OCI-LY3 (cell line): Measurements from ENCODE around the gene ATOSA.

Experiments
- EZH2phosphoT487 ChIP-seq: fragments of 200-600 bp; shearing (Covaris generic); IDR thresholded peaks from 2 replicates; pipeline ENCODE4 v1.6.1; 2018; ENCODE audit warnings: antibody characterized with exemption, mixed run types, low read depth
- TF ChIP-seq, protein P1 (sequence below): fragments of 200-600, 300-600 bp; sonication (generic); IDR thresholded peaks from 2 replicates; pipeline ENCODE4 v1.5.1; 2014; ENCODE audit warnings: antibody characterized with exemption, low read length, low read depth

DNA sequence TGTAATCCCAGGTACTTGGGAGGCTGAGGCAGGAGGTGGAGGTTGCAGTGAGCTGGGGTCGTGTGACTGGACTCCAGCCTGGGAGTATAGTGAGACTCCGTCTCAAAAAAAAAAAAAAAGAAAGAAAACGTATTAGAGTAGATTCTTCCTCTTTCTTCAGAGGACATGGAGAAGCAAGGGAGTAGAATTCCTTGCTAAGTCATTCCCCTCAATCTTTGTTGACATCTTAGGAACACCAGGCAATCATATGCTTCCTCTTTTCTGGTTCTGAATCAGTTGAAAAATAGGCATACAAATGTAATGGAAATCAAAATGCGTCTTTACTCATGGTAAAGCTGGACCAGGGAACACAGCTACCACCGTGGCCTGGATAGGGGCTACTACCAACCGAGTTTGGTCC lies 38.3 kb upstream of the ATOSA start:
- TF ChIP-seq, protein P1, sequence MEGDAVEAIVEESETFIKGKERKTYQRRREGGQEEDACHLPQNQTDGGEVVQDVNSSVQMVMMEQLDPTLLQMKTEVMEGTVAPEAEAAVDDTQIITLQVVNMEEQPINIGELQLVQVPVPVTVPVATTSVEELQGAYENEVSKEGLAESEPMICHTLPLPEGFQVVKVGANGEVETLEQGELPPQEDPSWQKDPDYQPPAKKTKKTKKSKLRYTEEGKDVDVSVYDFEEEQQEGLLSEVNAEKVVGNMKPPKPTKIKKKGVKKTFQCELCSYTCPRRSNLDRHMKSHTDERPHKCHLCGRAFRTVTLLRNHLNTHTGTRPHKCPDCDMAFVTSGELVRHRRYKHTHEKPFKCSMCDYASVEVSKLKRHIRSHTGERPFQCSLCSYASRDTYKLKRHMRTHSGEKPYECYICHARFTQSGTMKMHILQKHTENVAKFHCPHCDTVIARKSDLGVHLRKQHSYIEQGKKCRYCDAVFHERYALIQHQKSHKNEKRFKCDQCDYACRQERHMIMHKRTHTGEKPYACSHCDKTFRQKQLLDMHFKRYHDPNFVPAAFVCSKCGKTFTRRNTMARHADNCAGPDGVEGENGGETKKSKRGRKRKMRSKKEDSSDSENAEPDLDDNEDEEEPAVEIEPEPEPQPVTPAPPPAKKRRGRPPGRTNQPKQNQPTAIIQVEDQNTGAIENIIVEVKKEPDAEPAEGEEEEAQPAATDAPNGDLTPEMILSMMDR = no peak
- no peak for TF ChIP-seq EZH2phosphoT487
